ENCODE measurements around the gene TUBA1B.

GRCh38 chr12:49088150-49088931 is 42.9 kb downstream of the TUBA1B start:
- TF ChIP-seq POLR2A (IDR thresholded peaks at IDR 0.05) (no peak), CTCF (IDR thresholded peaks at IDR 0.05) (peak; percentile 83 to 91 (median 87)), POLR2AphosphoS5 (IDR thresholded peaks at IDR 0.05) (no peak)

All from upper lobe of left lung (tissue), 4 donors.